B cell (primary cell): ENCODE data around the gene GAPVD1. TPM values are rescaled to one million over a fixed set of nuclear protein-coding genes. Genes with fewer than 3 reads are reported as not detected.

Source experiments
- ATAC-seq: fragments of 200-7000 bp; cut with Tn5 transposase; one replicate; pipeline ENCODE4 v1.10.0; 2021; ENCODE audit warnings: low read depth, mild to moderate bottlenecking, moderate number of reproducible peaks, moderate library complexity
- CTCF ChIA-PET: fragments of 350-600 bp; sonication (Branson Sonifier 250); formaldehyde crosslinking; loops from one replicate; lab custom pipeline; 2021; ENCODE audit warnings: antibody characterized with exemption, inconsistent platforms; lab: Charles Lee
- POLR2A ChIA-PET: fragments of 350-600 bp; sonication (Branson Sonifier 250); formaldehyde crosslinking; loops from one replicate; lab custom pipeline; 2021; ENCODE audit warnings: antibody characterized with exemption; lab: Charles Lee
- DNase-seq: peaks from one replicate; pipeline ENCODE4 v3.0.0; 2013
- H2AFZ ChIP-seq: 2 replicates; pipeline ENCODE4 v1.6.1; 2012; ENCODE audit warnings: mild to moderate bottlenecking, low read depth, low read length; ENCODE audit not compliant: insufficient read depth, poor library complexity, severe bottlenecking
- H3K27ac ChIP-seq, 2 donors: 1 replicate in 1 of 2; 2 replicates in 1 of 2; pipeline ENCODE4 v1.5.1; 2012 to 2013; ENCODE audit warnings: low read length in 2 of 2, mild to moderate bottlenecking in 2 of 2, moderate library complexity in 1 of 2
- H3K27me3 ChIP-seq, 4 experiments: fragments of 200-600 bp in 1 of 4; sonication (generic) in 1 of 4; replicated peaks in 1 of 4; 1 replicate in 2 of 4; 2 replicates in 2 of 4; pipeline versions ENCODE4 v1.6.1 to v1.7.0; 2013 to 2016; ENCODE audit warnings: low read length in 3 of 4, mild to moderate bottlenecking in 2 of 4, mixed read lengths in 1 of 4, moderate library complexity in 1 of 4; ENCODE audit not compliant: insufficient read depth in 4 of 4, control insufficient read depth in 3 of 4; ENCODE audit errors: control extremely low read depth in 1 of 4
- H3K36me3 ChIP-seq, 2 experiments: replicated peaks in 1 of 2; 1 replicate in 1 of 2; 2 replicates in 1 of 2; pipeline versions ENCODE4 v1.6.1 to v1.7.1; 2013; ENCODE audit warnings: low read length in 1 of 2; ENCODE audit not compliant: insufficient read depth in 2 of 2, control insufficient read depth in 1 of 2; ENCODE audit errors: control extremely low read depth in 1 of 2, extremely low read depth in 1 of 2
- H3K4me1 ChIP-seq, 2 donors: fragments of 200-600 bp in 1 of 2; sonication (generic) in 1 of 2; 1 replicate in 1 of 2; 2 replicates in 1 of 2; pipeline versions ENCODE4 v1.5.1 to v1.6.1; 2013 to 2017; ENCODE audit warnings: low read length in 2 of 2; ENCODE audit not compliant: control insufficient read depth in 2 of 2, insufficient read depth in 2 of 2
- H3K4me2 ChIP-seq: replicated peaks from 2 replicates; pipeline ENCODE3; 2012; ENCODE audit warnings: mild to moderate bottlenecking, low read depth, low read length; ENCODE audit not compliant: poor library complexity, severe bottlenecking
- H3K4me3 ChIP-seq, 5 experiments: fragments of 200-600 bp in 1 of 5; sonication (generic) in 1 of 5; 1 replicate in 3 of 5; 2 replicates in 2 of 5; pipeline versions ENCODE4 v1.5.1 to v1.7.0; 2011 to 2016; ENCODE audit warnings: low read length in 4 of 5, mild to moderate bottlenecking in 4 of 5, low read depth in 2 of 5, control low read depth in 1 of 5, moderate library complexity in 1 of 5; ENCODE audit not compliant: insufficient read depth in 1 of 5; ENCODE audit errors: control extremely low read depth in 1 of 5, extremely low read depth in 1 of 5
- H3K79me2 ChIP-seq: fragments of 200-600 bp; sonication (generic); one replicate; pipeline ENCODE4 v1.6.0; 2016; ENCODE audit warnings: low read length; ENCODE audit not compliant: control insufficient read depth, insufficient read depth
- H3K9ac ChIP-seq: fragments of 200-600 bp; sonication (generic); 2 replicates; pipeline ENCODE4 v1.6.1; 2017; ENCODE audit warnings: mild to moderate bottlenecking, low read length, moderate library complexity
- H3K9me3 ChIP-seq, 3 donors: one replicate each; pipeline versions ENCODE4 v1.6.1 to v1.7.1; 2013; ENCODE audit warnings: low read length in 2 of 3; ENCODE audit not compliant: control insufficient read depth in 2 of 3, insufficient read depth in 1 of 3; ENCODE audit errors: control extremely low read depth in 1 of 3
- H4K20me1 ChIP-seq: 2 replicates; pipeline ENCODE4 v1.6.0; 2012; ENCODE audit warnings: mild to moderate bottlenecking, low read length; ENCODE audit not compliant: insufficient read depth, control insufficient read depth, poor library complexity, severe bottlenecking
- H3K27ac Mint-ChIP-seq: one replicate; pipeline ENCODE4 v1.8.0; 2021; ENCODE audit warnings: mixed read lengths
- H3K27me3 Mint-ChIP-seq: one replicate; pipeline ENCODE4 v1.8.0; 2021; ENCODE audit warnings: mixed read lengths
- H3K4me1 Mint-ChIP-seq: one replicate; pipeline ENCODE4 v1.8.0; 2021; ENCODE audit warnings: mixed read lengths
- H3K4me3 Mint-ChIP-seq: one replicate; pipeline ENCODE4 v1.8.0; 2021; ENCODE audit warnings: mixed read lengths
- H3K9me3 Mint-ChIP-seq: one replicate; pipeline ENCODE4 v1.8.0; 2022; ENCODE audit warnings: mixed read lengths; ENCODE audit not compliant: insufficient read depth
- EZH2 ChIP-seq: IDR thresholded peaks from 2 replicates; pipeline ENCODE4 v1.6.1; 2012; ENCODE audit warnings: borderline replicate concordance, low read depth, mild to moderate bottlenecking, moderate library complexity, low read length; ENCODE audit not compliant: insufficient read depth, poor library complexity, severe bottlenecking
- WGBS: methylation state at CpG from one replicate; pipeline ENCODE4 v1.1.5; 2013; ENCODE audit warnings: missing lambda C conversion rate; ENCODE audit not compliant: insufficient coverage; 5-methylcytosine and 5-hydroxymethylcytosine counted together
- intact Hi-C: fragments of 100-400 bp; cut with micrococcal nuclease; formaldehyde crosslinking; loops from one replicate; pipeline ENCODE4 v1.10.0; 2022
- polyA plus RNA-seq: library from polyadenylated mRNA; depleted of rRNA; stranded (reverse); fragments of >200 nt; gene quantifications from 2 replicates; pipeline ENCODE4 v1.2.3, GENCODE V29; 2012
- total RNA-seq, 2 donors: library from RNA; stranded (reverse); fragments of 120-200 nt in 1 of 2; gene quantifications; 1 replicate in 1 of 2; 2 replicates in 1 of 2; pipeline versions ENCODE4 v1.2.3 to v1.2.4, GENCODE V29; 2013 to 2022
- TF ChIP-seq, protein P1 (sequence below): fragments of 200-600 bp; IDR thresholded peaks from one replicate; pipeline ENCODE4 v1.8.0; 2022; ENCODE audit warnings: antibody characterized with exemption, mild to moderate bottlenecking

GAPVD1 gene
- total and polyA plus RNA-seq, 2 donors (not counting 1 experiment from before 2014, with no cell fraction given), result 11.8 to 61.2 TPM

DNA sequence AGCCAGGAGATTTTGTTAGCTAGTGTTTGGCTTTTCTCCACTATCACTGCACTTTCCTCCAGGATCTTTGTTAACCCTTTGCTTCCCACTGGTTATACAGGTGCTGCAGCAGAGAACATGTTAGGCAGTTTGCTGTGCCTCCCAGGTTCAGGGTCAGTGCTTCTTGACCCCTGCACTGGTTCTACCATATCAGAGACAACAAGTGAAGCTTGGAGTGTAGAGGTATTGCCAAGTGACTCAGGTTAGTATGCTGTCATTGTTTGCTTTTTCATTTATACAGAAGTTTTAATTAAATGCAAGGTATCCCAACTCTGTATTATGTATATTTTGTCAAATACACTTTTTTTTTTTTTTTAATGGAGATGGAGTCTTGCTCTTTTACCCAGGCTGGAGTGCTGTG, 68.4 kb downstream of the GAPVD1 start:
- TF ChIP-seq, protein P1, sequence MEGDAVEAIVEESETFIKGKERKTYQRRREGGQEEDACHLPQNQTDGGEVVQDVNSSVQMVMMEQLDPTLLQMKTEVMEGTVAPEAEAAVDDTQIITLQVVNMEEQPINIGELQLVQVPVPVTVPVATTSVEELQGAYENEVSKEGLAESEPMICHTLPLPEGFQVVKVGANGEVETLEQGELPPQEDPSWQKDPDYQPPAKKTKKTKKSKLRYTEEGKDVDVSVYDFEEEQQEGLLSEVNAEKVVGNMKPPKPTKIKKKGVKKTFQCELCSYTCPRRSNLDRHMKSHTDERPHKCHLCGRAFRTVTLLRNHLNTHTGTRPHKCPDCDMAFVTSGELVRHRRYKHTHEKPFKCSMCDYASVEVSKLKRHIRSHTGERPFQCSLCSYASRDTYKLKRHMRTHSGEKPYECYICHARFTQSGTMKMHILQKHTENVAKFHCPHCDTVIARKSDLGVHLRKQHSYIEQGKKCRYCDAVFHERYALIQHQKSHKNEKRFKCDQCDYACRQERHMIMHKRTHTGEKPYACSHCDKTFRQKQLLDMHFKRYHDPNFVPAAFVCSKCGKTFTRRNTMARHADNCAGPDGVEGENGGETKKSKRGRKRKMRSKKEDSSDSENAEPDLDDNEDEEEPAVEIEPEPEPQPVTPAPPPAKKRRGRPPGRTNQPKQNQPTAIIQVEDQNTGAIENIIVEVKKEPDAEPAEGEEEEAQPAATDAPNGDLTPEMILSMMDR, result no peak
- TF ChIP-seq EZH2, result no peak
- no peak overlapping the region for H2AFZ ChIP-seq
- DNase-seq, result no peak
- Mint-ChIP-seq H3K9me3 (no peaks in the 10 kb centered on the region), H3K27ac (no peak overlapping the region), H3K27me3 (no peaks in the 10 kb centered on the region), H3K4me3 (no peak overlapping the region), H3K4me1 (no peaks in the 10 kb centered on the region)
- ATAC-seq, result no peak
- ChIA-PET POLR2A (no interaction called here), CTCF (no interaction called here)
- no peak overlapping the region for H3K4me3 ChIP-seq
- no peaks in the 10 kb centered on the region for H3K9me3 ChIP-seq
- no peaks in the 10 kb centered on the region for H3K79me2 ChIP-seq
- H3K36me3 ChIP-seq, result peaks cover 14 to 48% of the 10 kb centered on the region in 2 experiments
- no peaks in the 10 kb centered on the region for H3K4me1 ChIP-seq
- H3K27ac ChIP-seq, result no peak overlapping the region
- H3K27me3 ChIP-seq, result no peaks in the 10 kb centered on the region
- no peak overlapping the region for H3K9ac ChIP-seq
- no peak overlapping the region for H3K4me2 ChIP-seq
- no peaks in the 10 kb centered on the region for H4K20me1 ChIP-seq
- intact Hi-C loops, result no loop called here

DNA sequence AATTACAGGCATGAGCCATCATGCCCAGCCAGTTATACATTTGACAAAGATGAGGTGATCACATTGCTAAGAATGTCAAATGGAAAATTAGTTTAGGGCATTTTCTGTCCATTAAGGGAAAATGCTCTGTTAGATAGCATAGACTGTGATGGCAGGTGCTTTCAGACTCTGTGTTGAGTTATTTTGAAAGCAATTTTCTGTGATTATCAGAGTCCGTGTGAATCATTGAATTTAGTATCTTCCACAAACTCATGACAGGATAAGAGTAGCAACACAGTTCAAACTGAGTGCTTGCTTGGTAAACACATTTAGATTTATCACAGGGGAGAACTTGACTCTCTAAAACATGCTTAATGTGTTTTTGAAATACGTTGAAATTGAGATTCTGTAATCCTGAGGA, 69.0 kb downstream of the GAPVD1 start:
- Histone ChIP-seq H3K79me2 (no peaks in the 10 kb centered on the region), H4K20me1 (no peaks in the 10 kb centered on the region), H3K9ac (no peak overlapping the region), H3K27me3 (no peaks in the 10 kb centered on the region), H3K9me3 (no peaks in the 10 kb centered on the region), H3K4me2 (no peak overlapping the region), H3K36me3 (peaks cover 14 to 47% of the 10 kb centered on the region in 2 experiments), H3K4me3 (no peak overlapping the region), H3K27ac (no peak overlapping the region), H3K4me1 (no peaks in the 10 kb centered on the region), H2AFZ (no peak overlapping the region)
- H3K9me3 Mint-ChIP-seq, result no peaks in the 10 kb centered on the region
- no CpG with 5 or more reads among the region's 2 CpGs for WGBS
- ATAC-seq (no peak), DNase-seq (no peak)
- intact Hi-C loops, result no loop called here
- H3K4me3 Mint-ChIP-seq, result no peak overlapping the region
- H3K27ac Mint-ChIP-seq, result no peak overlapping the region
- POLR2A ChIA-PET, result no interaction called here
- no peaks in the 10 kb centered on the region for H3K4me1 Mint-ChIP-seq
- TF ChIP-seq EZH2, result no peak
- TF ChIP-seq, protein P1, result no peak
- H3K27me3 Mint-ChIP-seq, result no peaks in the 10 kb centered on the region
- CTCF ChIA-PET, result no interaction called here
